ENCODE results near the gene E2F7. TPM values are rescaled to one million over a fixed set of nuclear protein-coding genes. Genes with fewer than 3 reads are reported as not detected.

E2F7 gene
- total and polyA plus RNA-seq, 2 of the 8 experiments (the other 6 are each of a cell fraction or from before 2014, with no cell fraction given) = 8.8 to 18.5 TPM

GRCh38 chr12:77053259-77053658 is 12.1 kb downstream of the E2F7 start (continued):
- no peak for TF ChIP-seq CHD7 (IDR thresholded peaks at IDR 0.05; ENCODE audit: insufficient replicate concordance, low read length)
- TF ChIP-seq EP300 (IDR thresholded peaks at IDR 0.05; ENCODE audit: borderline replicate concordance in 1 of 2, low read depth in 2 of 2, low read length in 2 of 2) = no peak
- no peak for TF ChIP-seq CTCF (IDR thresholded peaks at IDR 0.05; ENCODE audit: control extremely low read depth in 1 of 3, insufficient read depth in 1 of 3, low read depth in 1 of 3, low read length in 3 of 3)
- TF ChIP-seq TAF7 (optimal IDR thresholded peaks at IDR 0.05; ENCODE audit: borderline replicate concordance, low read depth, low read length) = no peak
- TF ChIP-seq RAD21 (IDR thresholded peaks at IDR 0.05 in 1 of 2, conservative IDR thresholded peaks at IDR 0.05 in 1 of 2; ENCODE audit: low read depth in 2 of 2, low read length in 2 of 2) = no peak
- no peak for TF ChIP-seq SP2 (IDR thresholded peaks at IDR 0.05; ENCODE audit: low read length)
- TF ChIP-seq SP1 (IDR thresholded peaks at IDR 0.05; ENCODE audit: low read depth, low read length) = no peak
- no peak for TF ChIP-seq NANOG (IDR thresholded peaks at IDR 0.05; ENCODE audit: insufficient read depth, low read depth, low read length, poor library complexity, severe bottlenecking)

All from H1 (cell line).